Activated CD8-positive, alpha-beta T cell treated with anti-CD3 and anti-CD28 coated beads for 36 hours (primary cell): ENCODE data around the gene CCR8. TPM values are rescaled to one million over a fixed set of nuclear protein-coding genes. Genes with fewer than 3 reads are reported as not detected.

Experiments used
- ATAC-seq: fragments of 200-7000 bp; cut with Tn5 transposase; one replicate; pipeline ENCODE4 v1.10.0; 2021; ENCODE audit warnings: mild to moderate bottlenecking, moderate library complexity
- CTCF ChIA-PET: fragments of 350-600 bp; sonication (Branson Sonifier 250); formaldehyde crosslinking; loops from one replicate; lab custom pipeline; 2021; ENCODE audit warnings: antibody characterized with exemption; lab: Charles Lee
- POLR2A ChIA-PET: fragments of 350-600 bp; sonication (Branson Sonifier 250); formaldehyde crosslinking; loops from one replicate; lab custom pipeline; 2021; ENCODE audit warnings: antibody characterized with exemption; lab: Charles Lee
- DNase-seq: peaks from one replicate; pipeline ENCODE4 v3.0.0-alpha.2; 2020
- H3K27ac Mint-ChIP-seq: one replicate; pipeline ENCODE4 v1.8.0; 2021; ENCODE audit warnings: mild to moderate bottlenecking, mixed read lengths
- H3K27me3 Mint-ChIP-seq: one replicate; pipeline ENCODE4 v1.8.0; 2021; ENCODE audit warnings: mixed read lengths
- H3K36me3 Mint-ChIP-seq: one replicate; pipeline ENCODE4 v1.8.0; 2021; ENCODE audit warnings: low read depth, mixed read lengths
- H3K4me1 Mint-ChIP-seq: one replicate; pipeline ENCODE4 v1.8.0; 2021; ENCODE audit warnings: low read depth, mixed read lengths
- H3K4me3 Mint-ChIP-seq: one replicate; pipeline ENCODE4 v1.8.0; 2021; ENCODE audit warnings: mild to moderate bottlenecking, moderate library complexity, mixed read lengths
- H3K9me3 Mint-ChIP-seq: one replicate; pipeline ENCODE4 v1.8.0; 2021; ENCODE audit warnings: mixed read lengths
- intact Hi-C: fragments of 100-400 bp; cut with micrococcal nuclease; formaldehyde crosslinking; loops from one replicate; pipeline ENCODE4 v1.10.0; 2022
- total RNA-seq, 2 experiments: library from RNA; stranded (reverse); gene quantifications; one replicate each; pipeline ENCODE4 v1.2.3, GENCODE V29; 2021
- TF ChIP-seq, protein P1 (sequence below): fragments of 200-600 bp; IDR thresholded peaks from one replicate; pipeline ENCODE4 v1.8.0; 2022; ENCODE audit warnings: antibody characterized with exemption, mild to moderate bottlenecking

The CCR8 gene
- total RNA-seq, 2 experiments from 2014 or later = 0.34 to 0.56 TPM

DNA sequence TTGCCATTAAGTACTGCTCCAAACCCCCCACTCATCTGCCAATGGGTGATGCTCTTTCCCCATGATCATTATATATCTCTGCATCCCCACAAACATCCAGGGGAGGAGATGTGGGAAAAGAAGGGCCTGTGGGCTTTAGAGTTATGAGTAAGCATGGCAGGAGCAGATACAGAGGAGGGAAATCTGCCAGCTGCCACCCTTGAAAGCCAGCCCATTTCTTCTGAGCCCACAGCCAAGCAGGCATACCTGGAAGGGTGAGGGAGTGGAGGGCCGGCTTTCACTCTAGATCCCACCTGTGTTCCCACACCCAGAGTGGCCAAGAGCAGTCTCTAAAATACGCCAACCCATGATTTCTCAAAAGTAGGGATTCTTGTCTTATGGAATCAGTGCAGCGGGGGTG lies 51.9 kb downstream of the CCR8 start:
- DNase-seq (no peak), ATAC-seq (no peak)
- CTCF ChIA-PET = interaction anchor here (10.9 kb wide), 1 partner anchor 90 kb away, joined by 167 read pairs; no protein-coding TSS in a partner anchor
- Mint-ChIP-seq H3K4me1 (peaks cover 20% of the 10 kb centered on the region), H3K9me3 (no peaks in the 10 kb centered on the region), H3K36me3 (peaks cover 10% of the 10 kb centered on the region), H3K4me3 (no peak overlapping the region), H3K27me3 (no peaks in the 10 kb centered on the region), H3K27ac (no peak overlapping the region)
- POLR2A ChIA-PET = interaction anchor here (1.3 kb wide), 1 partner anchor 26 kb away, joined by 4 read pairs; no protein-coding TSS in a partner anchor
- TF ChIP-seq, protein P1, sequence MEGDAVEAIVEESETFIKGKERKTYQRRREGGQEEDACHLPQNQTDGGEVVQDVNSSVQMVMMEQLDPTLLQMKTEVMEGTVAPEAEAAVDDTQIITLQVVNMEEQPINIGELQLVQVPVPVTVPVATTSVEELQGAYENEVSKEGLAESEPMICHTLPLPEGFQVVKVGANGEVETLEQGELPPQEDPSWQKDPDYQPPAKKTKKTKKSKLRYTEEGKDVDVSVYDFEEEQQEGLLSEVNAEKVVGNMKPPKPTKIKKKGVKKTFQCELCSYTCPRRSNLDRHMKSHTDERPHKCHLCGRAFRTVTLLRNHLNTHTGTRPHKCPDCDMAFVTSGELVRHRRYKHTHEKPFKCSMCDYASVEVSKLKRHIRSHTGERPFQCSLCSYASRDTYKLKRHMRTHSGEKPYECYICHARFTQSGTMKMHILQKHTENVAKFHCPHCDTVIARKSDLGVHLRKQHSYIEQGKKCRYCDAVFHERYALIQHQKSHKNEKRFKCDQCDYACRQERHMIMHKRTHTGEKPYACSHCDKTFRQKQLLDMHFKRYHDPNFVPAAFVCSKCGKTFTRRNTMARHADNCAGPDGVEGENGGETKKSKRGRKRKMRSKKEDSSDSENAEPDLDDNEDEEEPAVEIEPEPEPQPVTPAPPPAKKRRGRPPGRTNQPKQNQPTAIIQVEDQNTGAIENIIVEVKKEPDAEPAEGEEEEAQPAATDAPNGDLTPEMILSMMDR = no peak
- intact Hi-C loops = no loop called here

Other genes with a start within 250 kb of the CCR8 start
- gene GORASP1, start 222.1 kb upstream of the CCR8 start, total RNA-seq = 10 to 100 TPM; 16.2 to 18.3 TPM
- gene TTC21A, start 222.0 kb upstream of the CCR8 start, total RNA-seq = under 1 TPM; 0.69 to 0.79 TPM
- gene CSRNP1, start 176.1 kb upstream of the CCR8 start, total RNA-seq = 10 to 100 TPM; 88.0 to 88.3 TPM
- 1 to 10 TPM; 2.5 TPM for gene XIRP1, start 137.1 kb upstream of the CCR8 start, total RNA-seq
- gene CX3CR1, start 49.7 kb upstream of the CCR8 start, total RNA-seq = under 1 TPM; 0.34 to 0.88 TPM
- gene SLC25A38, start 53.7 kb downstream of the CCR8 start, total RNA-seq = 10 to 100 TPM; 25.0 to 28.2 TPM
- 1,000 to 10,000 TPM; 3,048 to 3,061 TPM for gene RPSA, start 77.0 kb downstream of the CCR8 start, total RNA-seq
- gene MOBP, start 138.0 kb downstream of the CCR8 start, total RNA-seq = not detected